ENCODE results near the gene RIOK1. TPM values are rescaled to one million over a fixed set of nuclear protein-coding genes. Genes with fewer than 3 reads are reported as not detected.

The RIOK1 gene
- total and polyA plus RNA-seq, 8 donors = 8.7 to 105 (median 13.1) TPM

DNA sequence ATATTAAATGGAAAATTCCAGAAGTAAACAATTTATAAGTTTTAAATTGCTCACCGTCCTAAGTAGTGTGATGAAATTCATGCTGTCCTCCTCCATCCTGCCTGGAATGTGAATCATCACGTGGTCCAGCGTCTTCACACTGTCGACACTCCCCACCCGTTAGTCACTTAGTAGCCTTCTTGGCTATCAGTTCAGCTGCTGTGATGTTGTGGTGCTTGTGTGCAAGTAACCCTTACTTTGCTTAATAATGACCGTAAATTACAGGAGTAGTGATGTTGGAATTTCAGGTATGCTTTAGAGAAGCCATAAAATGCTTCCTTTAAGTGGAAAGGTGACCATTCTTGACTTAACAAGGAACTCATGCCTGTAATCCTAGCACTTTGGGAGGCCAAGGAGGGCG, 25.2 kb downstream of the RIOK1 start:
- Histone ChIP-seq H3K27ac (no peak overlapping the region), H3K36me3 (peaks cover 45 to 91% (median 87%) of the 10 kb centered on the region in 4 donors), H3K27me3 (no peaks in the 10 kb centered on the region), H3K4me1 (peaks cover 13 to 24% (median 17%) of the 10 kb centered on the region in 4 donors), H3K9me3 (no peaks in the 10 kb centered on the region), H3K4me3 (no peak overlapping the region)
- 77 to 90% (median 84%) methylated on average over 7 of the region's 7 CpGs for WGBS, 5 donors
- no peak for TF ChIP-seq EP300 (IDR thresholded peaks at IDR 0.05)
- TF ChIP-seq POLR2AphosphoS5 (IDR thresholded peaks at IDR 0.05) = no peak
- TF ChIP-seq POLR2A (IDR thresholded peaks at IDR 0.05) = no peak
- TF ChIP-seq, protein P1, sequence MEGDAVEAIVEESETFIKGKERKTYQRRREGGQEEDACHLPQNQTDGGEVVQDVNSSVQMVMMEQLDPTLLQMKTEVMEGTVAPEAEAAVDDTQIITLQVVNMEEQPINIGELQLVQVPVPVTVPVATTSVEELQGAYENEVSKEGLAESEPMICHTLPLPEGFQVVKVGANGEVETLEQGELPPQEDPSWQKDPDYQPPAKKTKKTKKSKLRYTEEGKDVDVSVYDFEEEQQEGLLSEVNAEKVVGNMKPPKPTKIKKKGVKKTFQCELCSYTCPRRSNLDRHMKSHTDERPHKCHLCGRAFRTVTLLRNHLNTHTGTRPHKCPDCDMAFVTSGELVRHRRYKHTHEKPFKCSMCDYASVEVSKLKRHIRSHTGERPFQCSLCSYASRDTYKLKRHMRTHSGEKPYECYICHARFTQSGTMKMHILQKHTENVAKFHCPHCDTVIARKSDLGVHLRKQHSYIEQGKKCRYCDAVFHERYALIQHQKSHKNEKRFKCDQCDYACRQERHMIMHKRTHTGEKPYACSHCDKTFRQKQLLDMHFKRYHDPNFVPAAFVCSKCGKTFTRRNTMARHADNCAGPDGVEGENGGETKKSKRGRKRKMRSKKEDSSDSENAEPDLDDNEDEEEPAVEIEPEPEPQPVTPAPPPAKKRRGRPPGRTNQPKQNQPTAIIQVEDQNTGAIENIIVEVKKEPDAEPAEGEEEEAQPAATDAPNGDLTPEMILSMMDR (IDR thresholded peaks at IDR 0.05) = no peak
- no peak for DNase-seq
- intact Hi-C loops (cut with DNase I; ENCODE audit: low total_unique reads) = loop anchor here (10.0 kb wide), 1 partner anchor 150 kb away; no protein-coding TSS in a partner anchor

DNA sequence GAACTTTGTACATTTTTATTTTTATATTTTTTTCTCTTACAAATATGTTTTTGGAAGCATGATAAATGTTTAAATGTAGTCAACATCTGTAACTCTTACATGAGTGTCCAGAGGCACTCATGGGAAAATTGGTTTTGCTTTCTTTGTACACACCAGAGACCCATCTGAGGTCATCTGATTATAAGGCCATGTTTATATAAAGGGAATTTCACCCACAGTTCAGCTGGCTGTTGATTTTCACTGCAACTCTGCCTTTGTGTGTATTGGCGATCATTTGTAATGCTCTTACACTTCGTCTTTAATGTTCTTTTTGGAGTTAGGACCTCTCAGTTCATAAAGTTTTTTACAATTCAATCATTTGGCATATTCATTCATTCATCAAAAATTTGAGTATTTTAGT, 28.1 kb downstream of the RIOK1 start:
- Histone ChIP-seq H3K27ac (peak overlapping the region in 1 of 5 donors; percentile 17), H3K27me3 (no peaks in the 10 kb centered on the region), H3K9me3 (no peaks in the 10 kb centered on the region), H3K4me1 (peaks cover 13 to 31% (median 22%) of the 10 kb centered on the region in 4 donors), H3K36me3 (peaks cover 22 to 69% (median 58%) of the 10 kb centered on the region in 4 donors), H3K4me3 (no peak overlapping the region)
- intact Hi-C loops (cut with DNase I; ENCODE audit: low total_unique reads) = loop anchor here (10.0 kb wide), 1 partner anchor 147 kb away; no protein-coding TSS in a partner anchor
- TF ChIP-seq POLR2AphosphoS5 (IDR thresholded peaks at IDR 0.05) (no peak), EP300 (IDR thresholded peaks at IDR 0.05) (no peak), POLR2A (IDR thresholded peaks at IDR 0.05) (no peak)
- TF ChIP-seq, protein P1 (IDR thresholded peaks at IDR 0.05) = no peak
- no peak for DNase-seq
- 18 to 54% (median 40%) methylated on average over 2 of the region's 2 CpGs for WGBS, 5 donors

DNA sequence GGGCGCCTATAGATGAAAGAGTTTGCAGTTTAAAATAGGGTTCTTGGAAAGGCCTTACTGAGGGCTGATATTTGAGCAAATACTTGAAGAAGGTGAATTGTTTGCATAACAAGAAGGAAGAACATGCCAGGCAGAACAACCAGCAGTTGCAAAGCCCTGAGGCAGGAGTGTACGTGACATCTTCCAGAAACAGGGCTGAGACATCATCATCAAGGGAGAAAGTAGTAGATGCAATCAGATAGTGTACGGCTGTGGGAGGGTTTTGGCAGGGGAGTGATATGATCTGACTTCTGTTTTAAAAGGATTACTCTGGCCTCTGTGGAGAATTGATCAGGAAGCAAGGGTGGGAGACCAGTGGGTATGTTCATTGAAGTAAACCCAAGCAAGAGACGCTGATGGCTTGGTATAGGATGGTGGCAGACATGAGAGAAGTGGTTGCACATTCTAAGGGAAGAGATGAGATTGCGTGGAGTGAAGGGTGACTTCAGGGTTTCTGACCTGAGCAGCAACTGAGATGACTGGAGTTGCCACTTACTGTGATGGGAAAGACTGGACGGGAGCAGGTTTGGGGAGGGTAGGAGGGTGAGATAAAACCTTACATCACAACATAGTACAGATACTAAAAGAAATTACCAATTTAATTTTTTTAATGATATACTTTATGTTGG, 28.8 kb downstream of the RIOK1 start:
- no peak overlapping the region for H3K27ac ChIP-seq
- WGBS, 5 donors = 58 to 75% (median 69%) methylated on average over 6 of the region's 6 CpGs
- peaks cover 13 to 31% (median 22%) of the 10 kb centered on the region in 4 donors for H3K4me1 ChIP-seq
- no peaks in the 10 kb centered on the region for H3K9me3 ChIP-seq
- no peak for DNase-seq
- no peaks in the 10 kb centered on the region for H3K27me3 ChIP-seq
- TF ChIP-seq, protein P1 (IDR thresholded peaks at IDR 0.05) = no peak
- TF ChIP-seq POLR2AphosphoS5 (IDR thresholded peaks at IDR 0.05) = no peak
- H3K4me3 ChIP-seq = no peak overlapping the region
- peaks cover 22 to 62% (median 51%) of the 10 kb centered on the region in 4 donors for H3K36me3 ChIP-seq
- intact Hi-C loops (cut with DNase I; ENCODE audit: low total_unique reads) = loop anchor here (10.0 kb wide), 1 partner anchor 146 kb away; no protein-coding TSS in a partner anchor

DNA sequence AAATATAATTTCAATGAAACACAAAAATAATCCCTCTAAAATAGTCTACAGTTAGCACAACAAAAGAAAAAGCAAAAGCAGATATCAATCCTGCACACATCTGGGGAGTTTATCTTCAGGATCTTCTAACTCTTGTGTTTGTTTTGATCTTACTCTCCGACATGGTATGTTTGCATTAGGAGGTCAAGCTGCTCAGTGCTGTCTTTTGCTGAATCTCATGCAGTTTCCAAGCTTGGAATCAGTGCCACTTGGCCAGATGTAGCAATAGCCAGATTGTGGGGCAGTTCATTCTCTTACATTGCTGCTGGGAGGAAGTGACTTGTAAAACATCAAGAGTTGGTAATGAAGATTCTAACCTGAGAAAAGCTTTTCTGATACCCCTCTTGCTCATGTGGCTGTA, 29.5 kb downstream of the RIOK1 start:
- no peaks in the 10 kb centered on the region for H3K9me3 ChIP-seq
- no peak overlapping the region for H3K4me3 ChIP-seq
- peaks cover 21 to 56% (median 45%) of the 10 kb centered on the region in 4 donors for H3K36me3 ChIP-seq
- intact Hi-C loops (cut with DNase I; ENCODE audit: low total_unique reads) = loop anchor here (10.0 kb wide), 1 partner anchor 146 kb away; no protein-coding TSS in a partner anchor
- H3K27me3 ChIP-seq = no peaks in the 10 kb centered on the region
- peaks cover 13 to 31% (median 22%) of the 10 kb centered on the region in 4 donors for H3K4me1 ChIP-seq
- 14 to 45% (median 18%) methylated on average over 1 of the region's 1 CpG for WGBS, 5 donors
- no peak overlapping the region for H3K27ac ChIP-seq
- no peak for DNase-seq
- no peak for TF ChIP-seq EP300 (IDR thresholded peaks at IDR 0.05)
- TF ChIP-seq POLR2AphosphoS5 (IDR thresholded peaks at IDR 0.05) = no peak
- no peak for TF ChIP-seq POLR2A (IDR thresholded peaks at IDR 0.05)
- TF ChIP-seq, protein P1 (IDR thresholded peaks at IDR 0.05) = no peak

Measured in stomach (tissue), 9 donors.